Muscle of leg (tissue), 11 donors: ENCODE data around the gene AP1S3. TPM values are rescaled to one million over a fixed set of nuclear protein-coding genes. Genes with fewer than 3 reads are reported as not detected.

Experiments
- DNase-seq: peaks from one replicate; pipeline ENCODE4 v3.0.0; 2013
- H3K27ac ChIP-seq: one replicate; pipeline ENCODE4 v1.5.1; 2013; ENCODE audit warnings: mild to moderate bottlenecking, low read length, control low read depth
- H3K27me3 ChIP-seq: one replicate; pipeline ENCODE4 v1.6.1; 2013; ENCODE audit warnings: low read length; ENCODE audit not compliant: control insufficient read depth, insufficient read depth
- H3K36me3 ChIP-seq: one replicate; pipeline ENCODE4 v1.6.1; 2013; ENCODE audit warnings: low read length; ENCODE audit not compliant: control insufficient read depth, insufficient read depth
- H3K4me1 ChIP-seq: one replicate; pipeline ENCODE4 v1.6.1; 2013; ENCODE audit warnings: low read length; ENCODE audit not compliant: control insufficient read depth, insufficient read depth
- H3K4me3 ChIP-seq: one replicate; pipeline ENCODE4 v1.5.1; 2013; ENCODE audit warnings: low read length, control low read depth
- H3K9me3 ChIP-seq: replicated peaks from 2 replicates; pipeline ENCODE4 v1.6.1; 2013; ENCODE audit warnings: low read depth, low read length; ENCODE audit not compliant: control insufficient read depth
- WGBS: methylation state at CpG from one replicate; pipeline ENCODE4 v1.1.5; 2013; ENCODE audit warnings: missing lambda C conversion rate; ENCODE audit not compliant: insufficient coverage; 5-methylcytosine and 5-hydroxymethylcytosine counted together
- polyA plus RNA-seq, 8 donors: library from polyadenylated mRNA; unstranded; fragments of 120-200 nt; gene quantifications; one replicate each; pipeline versions ENCODE4 v1.2.1 to v1.2.3, GENCODE V29; 2013; ENCODE audit warnings: inconsistent platforms in 1 of 8, low replicate concordance in 1 of 8; ENCODE audit not compliant: insufficient read length in 8 of 8, insufficient read depth in 1 of 8
- total RNA-seq: library from RNA; stranded (reverse); fragments of 120-200 nt; gene quantifications from one replicate; pipeline ENCODE4 v1.2.4, GENCODE V29; 2013

AP1S3 gene
- total and polyA plus RNA-seq, 9 donors: 0.31 to 1.0 (median 0.77) TPM

GRCh38 chr2:223870840-223871611 is 33.6 kb upstream of the AP1S3 start:
- peak; percentile 16 for DNase-seq
- no peak overlapping the region for H3K27ac ChIP-seq
- H3K4me3 ChIP-seq: no peak overlapping the region
- 100% methylated on average over 4 of the region's 7 CpGs for WGBS
- no peaks in the 10 kb centered on the region for H3K4me1 ChIP-seq
- H3K9me3 ChIP-seq: no peaks in the 10 kb centered on the region
- H3K36me3 ChIP-seq: peaks cover 19% of the 10 kb centered on the region
- no peaks in the 10 kb centered on the region for H3K27me3 ChIP-seq

DNA sequence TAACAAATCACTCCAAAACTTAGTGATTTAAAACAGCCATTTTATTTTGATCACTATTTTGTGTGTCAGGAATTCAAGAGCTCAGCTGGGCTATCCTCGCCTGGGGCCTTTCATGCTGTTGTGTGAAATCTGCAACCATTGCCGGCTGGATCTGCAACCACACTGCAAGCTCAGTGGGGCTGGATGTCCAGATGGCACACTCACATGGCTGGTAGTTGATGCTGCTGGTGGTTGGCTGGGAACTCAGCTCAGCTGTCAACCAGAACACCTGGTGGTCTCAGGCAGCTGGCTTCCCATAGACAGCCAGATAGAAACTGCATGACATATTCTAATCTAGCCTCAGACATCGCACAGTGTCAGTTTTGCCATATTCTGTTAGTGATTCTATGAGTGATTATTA is 30.6 kb upstream of the AP1S3 start:
- 56% methylated on average over 2 of the region's 3 CpGs for WGBS
- DNase-seq: peak; percentile 58
- Histone ChIP-seq H3K9me3 (no peaks in the 10 kb centered on the region), H3K4me3 (no peak overlapping the region), H3K36me3 (peaks cover 9% of the 10 kb centered on the region), H3K27me3 (no peaks in the 10 kb centered on the region), H3K27ac (no peak overlapping the region), H3K4me1 (no peaks in the 10 kb centered on the region)

DNA sequence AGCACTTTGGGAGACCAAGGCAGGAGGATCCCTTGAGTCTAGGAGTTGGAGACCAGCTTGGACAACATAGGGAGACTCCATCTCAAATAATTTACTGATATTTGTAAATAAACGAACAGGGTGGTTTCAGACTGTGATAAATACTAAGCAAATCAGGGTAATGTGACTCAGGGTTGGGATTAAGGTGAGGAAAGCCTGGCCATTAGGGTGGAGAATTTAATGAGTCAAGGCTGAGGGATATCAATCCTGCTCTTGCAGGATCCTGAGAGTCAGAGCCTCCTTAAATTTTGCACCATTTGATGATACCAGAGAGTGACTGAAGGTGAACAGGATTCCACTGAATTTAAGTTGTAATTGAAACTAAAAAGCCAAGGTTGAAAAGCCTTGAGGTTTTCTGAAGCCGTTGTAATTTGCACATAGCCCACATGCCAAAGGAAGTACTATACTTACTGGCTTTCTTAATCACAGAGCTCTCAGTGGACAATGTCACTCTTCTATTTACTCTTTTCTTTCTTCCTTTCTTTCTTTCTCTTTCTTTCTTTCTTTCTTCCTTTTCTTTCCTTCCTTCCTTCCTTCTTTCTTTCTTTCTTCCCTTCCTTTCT is 28.6 kb upstream of the AP1S3 start:
- Histone ChIP-seq H3K4me3 (no peak overlapping the region), H3K27me3 (no peaks in the 10 kb centered on the region), H3K9me3 (no peaks in the 10 kb centered on the region), H3K27ac (no peak overlapping the region), H3K36me3 (peaks cover 5% of the 10 kb centered on the region), H3K4me1 (no peaks in the 10 kb centered on the region)
- WGBS: 63% methylated on average over 1 of the region's 2 CpGs
- DNase-seq: no peak

DNA sequence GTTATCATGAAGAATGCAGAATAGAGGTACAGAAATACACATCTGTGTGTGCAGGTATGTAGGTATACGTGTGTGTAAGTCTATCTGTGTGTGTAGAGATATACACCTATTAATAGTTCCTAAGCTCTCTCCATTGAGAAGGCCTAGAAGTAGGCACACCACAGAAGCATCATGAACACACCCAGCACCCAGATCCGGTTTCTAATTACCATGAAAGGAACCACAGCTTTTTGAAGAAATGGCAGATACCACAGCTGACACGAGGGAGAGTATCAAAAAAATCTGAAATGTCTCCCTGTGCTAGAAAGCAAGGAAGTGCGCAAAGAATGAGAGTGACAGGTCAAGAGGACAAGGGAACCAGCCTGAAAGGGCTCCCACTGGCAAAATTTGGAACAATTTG is 27.7 kb upstream of the AP1S3 start:
- Histone ChIP-seq H3K27ac (no peak overlapping the region), H3K27me3 (no peaks in the 10 kb centered on the region), H3K9me3 (no peaks in the 10 kb centered on the region), H3K36me3 (no peaks in the 10 kb centered on the region), H3K4me1 (no peaks in the 10 kb centered on the region), H3K4me3 (no peak overlapping the region)
- no peak for DNase-seq
- WGBS: 80% methylated on average over 2 of the region's 4 CpGs

GRCh38 chr2:223863491-223863890 is 26.1 kb upstream of the AP1S3 start:
- Histone ChIP-seq H3K27me3 (no peaks in the 10 kb centered on the region), H3K4me3 (no peak overlapping the region), H3K27ac (no peak overlapping the region), H3K9me3 (no peaks in the 10 kb centered on the region), H3K36me3 (no peaks in the 10 kb centered on the region), H3K4me1 (no peaks in the 10 kb centered on the region)
- DNase-seq: no peak
- WGBS: no CpG with 5 or more reads among the region's 2 CpGs

- 100% methylated on average over 2 of the region's 5 CpGs for WGBS
- H3K9me3 ChIP-seq: no peaks in the 10 kb centered on the region
These were observed 23.7 kb upstream of the AP1S3 start for GRCh38 chr2:223860809-223861738.

DNA sequence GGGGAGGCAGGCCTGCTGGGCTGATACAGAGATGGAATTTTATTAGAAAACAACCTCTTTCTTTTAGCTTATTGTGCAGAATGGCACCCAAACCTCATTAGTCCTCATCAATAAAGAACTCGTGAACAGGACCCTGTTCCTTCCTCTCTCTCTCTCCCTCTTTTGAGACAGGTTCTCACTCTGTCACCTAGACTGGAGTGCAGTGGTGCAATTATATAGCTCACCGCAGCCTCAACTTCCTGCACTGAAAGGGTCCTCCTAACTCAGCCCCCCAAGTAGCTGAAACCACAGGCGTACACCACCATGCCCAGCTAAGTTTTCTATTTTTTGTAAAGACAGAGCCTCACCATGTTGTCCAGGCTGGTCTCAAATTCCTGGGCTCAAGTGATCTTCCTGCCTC is 21.7 kb upstream of the AP1S3 start:
- H3K27me3 ChIP-seq: no peaks in the 10 kb centered on the region
- no peaks in the 10 kb centered on the region for H3K9me3 ChIP-seq
- no peak overlapping the region for H3K27ac ChIP-seq
- no peaks in the 10 kb centered on the region for H3K36me3 ChIP-seq
- WGBS: 73% methylated on average over 3 of the region's 3 CpGs
- H3K4me3 ChIP-seq: no peak overlapping the region
- no peaks in the 10 kb centered on the region for H3K4me1 ChIP-seq
- DNase-seq: no peak

More at GRCh38 chr2:223860809-223861738, 23.7 kb upstream of the AP1S3 start:
- H3K27me3 ChIP-seq: no peaks in the 10 kb centered on the region
- no peak for DNase-seq
- no peaks in the 10 kb centered on the region for H3K36me3 ChIP-seq
- H3K27ac ChIP-seq: no peak overlapping the region
- no peak overlapping the region for H3K4me3 ChIP-seq
- H3K4me1 ChIP-seq: no peaks in the 10 kb centered on the region

- H3K27ac ChIP-seq: no peak overlapping the region
- no peaks in the 10 kb centered on the region for H3K9me3 ChIP-seq
- H3K36me3 ChIP-seq: no peaks in the 10 kb centered on the region
- no peaks in the 10 kb centered on the region for H3K27me3 ChIP-seq
- no peak overlapping the region for H3K4me3 ChIP-seq
- H3K4me1 ChIP-seq: no peaks in the 10 kb centered on the region
- no peak for DNase-seq
- WGBS: 100% methylated on average over 1 of the region's 5 CpGs
These were observed 19.2 kb upstream of the AP1S3 start for GRCh38 chr2:223856584-223856983.

GRCh38 chr2:223856021-223856420 is 18.6 kb upstream of the AP1S3 start:
- 60% methylated on average over 2 of the region's 2 CpGs for whole genome bisulfite sequencing
- Histone ChIP-seq H3K27ac (no peak overlapping the region), H3K27me3 (no peaks in the 10 kb centered on the region), H3K9me3 (no peaks in the 10 kb centered on the region), H3K36me3 (no peaks in the 10 kb centered on the region), H3K4me3 (no peak overlapping the region), H3K4me1 (no peaks in the 10 kb centered on the region)
- DNase-seq: no peak

DNA sequence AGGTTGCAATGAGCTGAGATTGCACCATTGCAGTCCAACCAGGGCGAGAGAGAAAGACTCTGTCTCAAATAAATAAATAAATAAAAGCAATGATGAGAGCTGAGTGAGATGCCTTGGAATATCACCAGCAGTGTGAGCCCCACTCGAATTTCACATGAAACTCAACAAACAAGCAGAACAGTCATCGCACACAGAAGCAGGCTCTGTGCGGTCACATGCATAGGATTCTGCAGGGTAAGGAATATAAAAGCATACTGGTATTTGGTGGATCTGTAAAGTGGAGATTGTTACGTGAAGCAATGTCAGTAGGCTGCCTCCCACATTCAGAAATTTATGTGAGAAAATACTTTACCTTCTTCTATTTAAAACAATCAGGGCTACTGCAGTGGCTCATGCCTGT is 18.0 kb upstream of the AP1S3 start:
- WGBS: 40% methylated on average over 1 of the region's 5 CpGs
- Histone ChIP-seq H3K27me3 (no peaks in the 10 kb centered on the region), H3K27ac (no peak overlapping the region), H3K9me3 (no peaks in the 10 kb centered on the region), H3K4me3 (no peak overlapping the region), H3K36me3 (no peaks in the 10 kb centered on the region), H3K4me1 (no peaks in the 10 kb centered on the region)
- DNase-seq: no peak
